HEK293 (cell line): ENCODE data around the gene ASPSCR1.
A peak's percentile ranks its signal among the peaks of the same experiment; 100 is the strongest.

Experiments
- BCL6B ChIP-seq: fragments of 450-650 bp; formaldehyde crosslinking; IDR thresholded peaks from 2 replicates; pipeline ENCODE4 v1.5.1; 2017; ENCODE audit warnings: missing biosample characterization, missing genetic modification characterization
- CTCF ChIP-seq: fragments of 450-650 bp; formaldehyde crosslinking; IDR thresholded peaks from 2 replicates; pipeline ENCODE4 v1.5.1; 2016; ENCODE audit warnings: missing biosample characterization, missing genetic modification characterization
- EGR2 ChIP-seq: fragments of 450-650 bp; formaldehyde crosslinking; IDR thresholded peaks from 2 replicates; pipeline ENCODE4 v1.5.1; 2016; ENCODE audit warnings: low read depth, missing biosample characterization, missing genetic modification characterization
- GLIS2 ChIP-seq: fragments of 450-650 bp; formaldehyde crosslinking; IDR thresholded peaks from 2 replicates; pipeline ENCODE4 v1.5.1; 2016; ENCODE audit warnings: missing biosample characterization, missing genetic modification characterization
- KLF1 ChIP-seq: fragments of 450-650 bp; formaldehyde crosslinking; IDR thresholded peaks from 2 replicates; pipeline ENCODE4 v1.5.1; 2016; ENCODE audit warnings: missing biosample characterization, missing genetic modification characterization
- KLF16 ChIP-seq: fragments of 450-650 bp; formaldehyde crosslinking; IDR thresholded peaks from 2 replicates; pipeline ENCODE4 v1.5.1; 2017; ENCODE audit warnings: missing biosample characterization, missing genetic modification characterization
- KLF17 ChIP-seq: fragments of 450-650 bp; formaldehyde crosslinking; IDR thresholded peaks from 2 replicates; pipeline ENCODE4 v1.5.1; 2016; ENCODE audit warnings: missing biosample characterization, missing genetic modification characterization
- KLF9 ChIP-seq: fragments of 450-650 bp; formaldehyde crosslinking; IDR thresholded peaks from 2 replicates; pipeline ENCODE4 v1.5.1; 2016; ENCODE audit warnings: missing biosample characterization, missing genetic modification characterization, low read depth
- SP3 ChIP-seq: fragments of 450-650 bp; formaldehyde crosslinking; IDR thresholded peaks from 2 replicates; pipeline ENCODE4 v1.5.1; 2016; ENCODE audit warnings: missing biosample characterization, missing genetic modification characterization
- WT1 ChIP-seq: fragments of 450-650 bp; formaldehyde crosslinking; IDR thresholded peaks from 2 replicates; pipeline ENCODE4 v1.5.1; 2016; ENCODE audit warnings: missing biosample characterization, missing genetic modification characterization
- ZBTB48 ChIP-seq: fragments of 450-650 bp; formaldehyde crosslinking; IDR thresholded peaks from 2 replicates; pipeline ENCODE4 v1.5.1; 2016; ENCODE audit warnings: missing biosample characterization, missing genetic modification characterization
- ZFP41 ChIP-seq: fragments of 450-650 bp; formaldehyde crosslinking; IDR thresholded peaks from 2 replicates; pipeline ENCODE4 v1.5.1; 2016; ENCODE audit warnings: missing biosample characterization, missing genetic modification characterization, borderline replicate concordance
- ZIC2 ChIP-seq: fragments of 450-650 bp; formaldehyde crosslinking; IDR thresholded peaks from 2 replicates; pipeline ENCODE4 v1.5.1; 2016; ENCODE audit warnings: missing biosample characterization, missing genetic modification characterization
- ZNF184 ChIP-seq: fragments of 450-650 bp; IDR thresholded peaks from 2 replicates; pipeline ENCODE4 v1.5.1; 2018; ENCODE audit warnings: missing biosample characterization, mild to moderate bottlenecking, missing genetic modification characterization
- ZNF211 ChIP-seq: fragments of 450-650 bp; formaldehyde crosslinking; IDR thresholded peaks from 2 replicates; pipeline ENCODE4 v1.5.1; 2016; ENCODE audit warnings: low read depth, missing biosample characterization, missing genetic modification characterization
- ZNF221 ChIP-seq: fragments of 450-650 bp; formaldehyde crosslinking; IDR thresholded peaks from 2 replicates; pipeline ENCODE4 v1.5.1; 2017; ENCODE audit warnings: missing biosample characterization, missing genetic modification characterization, borderline replicate concordance
- ZNF266 ChIP-seq: fragments of 450-650 bp; formaldehyde crosslinking; IDR thresholded peaks from 2 replicates; pipeline ENCODE4 v1.5.1; 2016; ENCODE audit warnings: missing biosample characterization, missing genetic modification characterization, low read depth
- ZNF302 ChIP-seq: fragments of 450-650 bp; formaldehyde crosslinking; IDR thresholded peaks from 2 replicates; pipeline ENCODE4 v1.5.1; 2016; ENCODE audit warnings: missing biosample characterization, missing genetic modification characterization, low read depth
- ZNF335 ChIP-seq: fragments of 450-650 bp; formaldehyde crosslinking; conservative IDR thresholded peaks from 2 replicates; pipeline ENCODE4 v1.5.1; 2016; ENCODE audit warnings: missing biosample characterization, missing genetic modification characterization
- ZNF518A ChIP-seq: fragments of 450-650 bp; formaldehyde crosslinking; conservative IDR thresholded peaks from 2 replicates; pipeline ENCODE4 v1.5.1; 2016; ENCODE audit warnings: low read depth, missing biosample characterization, missing genetic modification characterization
- ZNF639 ChIP-seq: fragments of 450-650 bp; formaldehyde crosslinking; IDR thresholded peaks from 2 replicates; pipeline ENCODE4 v1.5.1; 2016; ENCODE audit warnings: missing biosample characterization, missing genetic modification characterization
- ZNF645 ChIP-seq: fragments of 450-650 bp; formaldehyde crosslinking; IDR thresholded peaks from 2 replicates; pipeline ENCODE4; 2016; ENCODE audit warnings: missing biosample characterization, missing genetic modification characterization
- ZNF654 ChIP-seq: fragments of 450-650 bp; formaldehyde crosslinking; IDR thresholded peaks from 2 replicates; pipeline ENCODE4 v1.5.1; 2016; ENCODE audit warnings: low read depth, missing biosample characterization, missing genetic modification characterization
- ZNF785 ChIP-seq: fragments of 450-650 bp; formaldehyde crosslinking; IDR thresholded peaks from 2 replicates; pipeline ENCODE4 v1.5.1; 2016; ENCODE audit warnings: missing biosample characterization, missing genetic modification characterization
- ZNF830 ChIP-seq: fragments of 450-650 bp; IDR thresholded peaks from 2 replicates; pipeline ENCODE4 v1.5.0; 2018; ENCODE audit warnings: missing biosample characterization, missing genetic modification characterization, low read depth, mild to moderate bottlenecking, moderate library complexity
- ZNF837 ChIP-seq: fragments of 450-650 bp; formaldehyde crosslinking; IDR thresholded peaks from 2 replicates; pipeline ENCODE4 v1.5.1; 2016; ENCODE audit warnings: missing biosample characterization, missing genetic modification characterization

Gene ASPSCR1

GRCh38 chr17:81960130-81960958 is 17.1 kb upstream of the ASPSCR1 start (continued):
- TF ChIP-seq ZFP41 = no peak
- no peak for TF ChIP-seq KLF9 (tag by site-specific recombination)
- TF ChIP-seq ZNF785 (tag by site-specific recombination) = no peak
- TF ChIP-seq ZNF639 (tag by site-specific recombination) = no peak
- no peak for TF ChIP-seq KLF16 (tag by site-specific recombination)
- peak; percentile 59 for TF ChIP-seq EGR2 (tag by site-specific recombination)
- TF ChIP-seq KLF17 = peak; percentile 40; the same call in 1 of the 2 replicates
- no peak for TF ChIP-seq ZNF518A
- no peak for TF ChIP-seq ZNF645
- peak; percentile 11; the same call in 1 of the 2 replicates for TF ChIP-seq ZNF335
- no peak for TF ChIP-seq ZNF184 (tag by site-specific recombination)
- no peak for TF ChIP-seq ZNF837 (tag by site-specific recombination)
- TF ChIP-seq ZIC2 (tag by site-specific recombination) = peak; percentile 85
- TF ChIP-seq KLF1 (tag by site-specific recombination) = peak; percentile 73
- no peak for TF ChIP-seq ZBTB48
- TF ChIP-seq BCL6B (tag by site-specific recombination) = no peak
- no peak for TF ChIP-seq ZNF654
- TF ChIP-seq ZNF302 (tag by site-specific recombination) = no peak
- TF ChIP-seq ZNF266 (tag by site-specific recombination) = no peak
- no peak for TF ChIP-seq ZNF830 (tag by site-specific recombination)
- no peak for TF ChIP-seq ZNF221
- no peak for TF ChIP-seq CTCF
- TF ChIP-seq ZNF211 (tag by site-specific recombination) = no peak
- TF ChIP-seq WT1 (tag by site-specific recombination) = no peak
- no peak for TF ChIP-seq SP3
- peak; percentile 70 for TF ChIP-seq GLIS2 (tag by site-specific recombination)
